HEK293 (cell line): ENCODE measurements around the gene FBXL7.

Source experiments
- CTCF ChIA-PET: fragments of 350-600 bp; formaldehyde crosslinking; extraction: SDS; loops from one replicate; lab custom pipeline; 2021; ENCODE audit warnings: antibody characterized with exemption; lab: Yijun Ruan, JAX
- POLR2A ChIA-PET: fragments of 300-600 bp; formaldehyde crosslinking; extraction: SDS; loops from one replicate; lab custom pipeline; 2020; ENCODE audit warnings: antibody characterized with exemption, inconsistent platforms; lab: Yijun Ruan, JAX
- H3K27ac ChIP-seq: fragments of 200-500 bp; sonication (Bioruptor generic); 2 replicates; pipeline ENCODE4 v1.5.1; 2014; ENCODE audit warnings: low read depth, low read length, control low read depth, inconsistent platforms; ENCODE audit errors: extremely low read depth
- H3K36me3 ChIP-seq, 2 experiments: fragments of 200-500 bp in 1 of 2; sonication (Bioruptor generic) in 1 of 2; 1 replicate in 1 of 2; 2 replicates in 1 of 2; pipeline ENCODE4 v1.5.1; 2014 to 2017; ENCODE audit warnings: inconsistent platforms in 2 of 2, low read length in 2 of 2; ENCODE audit not compliant: control insufficient read depth in 2 of 2, insufficient read depth in 1 of 2
- H3K4me1 ChIP-seq: fragments of 200-500 bp; sonication (Bioruptor generic); 2 replicates; pipeline ENCODE4 v1.5.1; 2014; ENCODE audit warnings: mild to moderate bottlenecking, low read length, inconsistent platforms; ENCODE audit not compliant: control insufficient read depth, insufficient read depth
- H3K4me3 ChIP-seq: 2 replicates; pipeline ENCODE4 v1.5.1; 2011; ENCODE audit warnings: low read depth, mild to moderate bottlenecking, control low read depth, low read length, moderate library complexity
- H3K9me3 ChIP-seq: fragments of 200-500 bp; sonication (Bioruptor generic); 2 replicates; pipeline ENCODE4 v1.5.1; 2014; ENCODE audit warnings: low read depth, low read length, inconsistent platforms; ENCODE audit not compliant: control insufficient read depth, insufficient read depth
- BCL11A ChIP-seq: fragments of 450-650 bp; formaldehyde crosslinking; IDR thresholded peaks from 2 replicates; pipeline ENCODE4 v1.5.1; 2016; ENCODE audit warnings: low read depth, missing biosample characterization, missing genetic modification characterization
- BCL11B ChIP-seq: fragments of 450-650 bp; formaldehyde crosslinking; IDR thresholded peaks from 2 replicates; pipeline ENCODE4 v1.5.1; 2016; ENCODE audit warnings: low read depth, missing biosample characterization, missing genetic modification characterization
- GFI1B ChIP-seq: fragments of 450-650 bp; formaldehyde crosslinking; IDR thresholded peaks from 2 replicates; pipeline ENCODE4 v1.5.1; 2016; ENCODE audit warnings: missing biosample characterization, missing genetic modification characterization
- HOXA7 ChIP-seq: sonication (generic); formaldehyde crosslinking; IDR thresholded peaks from 2 replicates; pipeline ENCODE4 v1.8.1; 2022; ENCODE audit warnings: missing genetic modification reagents, borderline replicate concordance
- IKZF3 ChIP-seq: fragments of 450-650 bp; IDR thresholded peaks from 2 replicates; pipeline ENCODE4 v1.5.0; 2018; ENCODE audit warnings: missing biosample characterization, mild to moderate bottlenecking, missing genetic modification characterization, moderate library complexity
- KLF7 ChIP-seq: fragments of 450-650 bp; formaldehyde crosslinking; IDR thresholded peaks from 2 replicates; pipeline ENCODE4 v1.5.1; 2016; ENCODE audit warnings: missing biosample characterization, missing genetic modification characterization, borderline replicate concordance
- KLF9 ChIP-seq: fragments of 450-650 bp; formaldehyde crosslinking; IDR thresholded peaks from 2 replicates; pipeline ENCODE4 v1.5.1; 2016; ENCODE audit warnings: missing biosample characterization, missing genetic modification characterization, low read depth
- SETDB1 ChIP-seq: IDR thresholded peaks from one replicate; pipeline ENCODE4 v1.6.1; 2017; ENCODE audit warnings: mild to moderate bottlenecking, low read length, moderate library complexity, mixed read lengths; ENCODE audit not compliant: insufficient read length
- SP7 ChIP-seq: fragments of 450-650 bp; formaldehyde crosslinking; IDR thresholded peaks from 2 replicates; pipeline ENCODE4 v1.5.1; 2016; ENCODE audit warnings: missing biosample characterization, missing genetic modification characterization
- ZBTB21 ChIP-seq: fragments of 450-650 bp; formaldehyde crosslinking; IDR thresholded peaks from 2 replicates; pipeline ENCODE4 v1.5.1; 2017; ENCODE audit warnings: missing biosample characterization, missing genetic modification characterization
- ZFP3 ChIP-seq: fragments of 450-650 bp; formaldehyde crosslinking; IDR thresholded peaks from 2 replicates; pipeline ENCODE4 v1.5.1; 2016; ENCODE audit warnings: low read depth, missing biosample characterization, missing genetic modification characterization
- ZNF138 ChIP-seq: fragments of 450-650 bp; formaldehyde crosslinking; IDR thresholded peaks from 2 replicates; pipeline ENCODE4 v1.5.1; 2016; ENCODE audit warnings: missing biosample characterization, missing genetic modification characterization, borderline replicate concordance
- ZNF140 ChIP-seq: fragments of 450-650 bp; formaldehyde crosslinking; IDR thresholded peaks from 2 replicates; pipeline ENCODE4 v1.5.1; 2016; ENCODE audit warnings: missing biosample characterization, missing genetic modification characterization
- ZNF146 ChIP-seq: fragments of 450-650 bp; formaldehyde crosslinking; IDR thresholded peaks from 2 replicates; pipeline ENCODE4 v1.5.1; 2016; ENCODE audit warnings: missing biosample characterization, missing genetic modification characterization
- ZNF157 ChIP-seq: fragments of 450-650 bp; formaldehyde crosslinking; IDR thresholded peaks from 2 replicates; pipeline ENCODE4 v1.5.1; 2016; ENCODE audit warnings: missing biosample characterization, missing genetic modification characterization
- ZNF175 ChIP-seq: fragments of 450-650 bp; formaldehyde crosslinking; IDR thresholded peaks from 2 replicates; pipeline ENCODE4 v1.5.1; 2016; ENCODE audit warnings: missing biosample characterization, missing genetic modification characterization
- ZNF311 ChIP-seq: fragments of 450-650 bp; formaldehyde crosslinking; IDR thresholded peaks from 2 replicates; pipeline ENCODE4 v1.5.1; 2017; ENCODE audit warnings: missing biosample characterization, missing genetic modification characterization, borderline replicate concordance
- ZNF350 ChIP-seq: fragments of 450-650 bp; formaldehyde crosslinking; IDR thresholded peaks from 2 replicates; pipeline ENCODE4 v1.5.0; 2017; ENCODE audit warnings: missing biosample characterization, mild to moderate bottlenecking, missing genetic modification characterization
- ZNF354C ChIP-seq: fragments of 450-650 bp; formaldehyde crosslinking; IDR thresholded peaks from 2 replicates; pipeline ENCODE4 v1.5.1; 2016; ENCODE audit warnings: missing biosample characterization, missing genetic modification characterization, low read depth, borderline replicate concordance
- ZNF473 ChIP-seq: fragments of 450-650 bp; formaldehyde crosslinking; IDR thresholded peaks from 2 replicates; pipeline ENCODE4 v1.5.1; 2017; ENCODE audit warnings: missing biosample characterization, missing genetic modification characterization
- ZNF48 ChIP-seq: fragments of 450-650 bp; formaldehyde crosslinking; IDR thresholded peaks from 2 replicates; pipeline ENCODE4 v1.5.1; 2016; ENCODE audit warnings: missing biosample characterization, missing genetic modification characterization
- ZNF585B ChIP-seq: fragments of 450-650 bp; formaldehyde crosslinking; IDR thresholded peaks from 2 replicates; pipeline ENCODE4 v1.5.1; 2016; ENCODE audit warnings: missing biosample characterization, missing genetic modification characterization
- ZNF621 ChIP-seq: fragments of 450-650 bp; formaldehyde crosslinking; IDR thresholded peaks from 2 replicates; pipeline ENCODE4 v1.5.1; 2017; ENCODE audit warnings: missing biosample characterization, missing genetic modification characterization
- ZNF701 ChIP-seq: fragments of 450-650 bp; formaldehyde crosslinking; IDR thresholded peaks from 2 replicates; pipeline ENCODE4 v1.5.1; 2016; ENCODE audit warnings: missing biosample characterization, missing genetic modification characterization
- ZNF776 ChIP-seq: fragments of 450-650 bp; formaldehyde crosslinking; IDR thresholded peaks from 2 replicates; pipeline ENCODE4 v1.5.0; 2017; ENCODE audit warnings: missing biosample characterization, missing genetic modification characterization, borderline replicate concordance
- ZNF777 ChIP-seq: fragments of 450-650 bp; formaldehyde crosslinking; IDR thresholded peaks from 2 replicates; pipeline ENCODE4 v1.5.1; 2017; ENCODE audit warnings: missing biosample characterization, missing genetic modification characterization, borderline replicate concordance
- ZSCAN23 ChIP-seq: fragments of 450-650 bp; formaldehyde crosslinking; IDR thresholded peaks from 2 replicates; pipeline ENCODE4 v1.5.1; 2016; ENCODE audit warnings: missing biosample characterization, missing genetic modification characterization
- TF ChIP-seq, protein P1 (sequence below): fragments of 450-650 bp; formaldehyde crosslinking; IDR thresholded peaks from 2 replicates; pipeline ENCODE4 v1.5.1; 2016; ENCODE audit warnings: missing biosample characterization, missing genetic modification characterization
- TF ChIP-seq, protein P2 (sequence below): fragments of 450-650 bp; formaldehyde crosslinking; IDR thresholded peaks from 2 replicates; pipeline ENCODE4 v1.5.1; 2016; ENCODE audit warnings: missing biosample characterization, missing genetic modification characterization
- TF ChIP-seq, protein P3 (sequence below): fragments of 450-650 bp; formaldehyde crosslinking; IDR thresholded peaks from 2 replicates; pipeline ENCODE4 v1.5.0; 2017; ENCODE audit warnings: missing biosample characterization, missing genetic modification characterization, borderline replicate concordance

The FBXL7 gene

DNA sequence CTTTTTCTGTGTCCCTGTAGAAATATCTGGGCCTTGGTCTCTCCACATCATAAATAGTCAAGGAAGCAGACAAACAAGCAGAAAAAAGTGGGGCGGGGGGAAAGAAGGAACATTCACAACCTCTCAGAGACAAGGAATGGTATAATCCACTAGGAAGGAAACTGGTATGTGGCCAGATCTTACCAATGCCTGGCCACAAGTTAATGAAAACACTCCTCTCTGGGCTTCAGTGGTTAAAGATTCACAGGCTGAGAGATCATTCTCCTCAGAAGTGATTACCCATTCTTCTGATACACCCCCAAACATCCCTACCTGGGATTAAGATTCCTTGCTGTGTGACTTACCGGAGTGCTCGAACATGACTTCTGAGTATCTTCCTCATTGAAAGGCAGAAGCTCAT lies 389.0 kb downstream of the FBXL7 start:
- Histone ChIP-seq H3K4me1 (no peaks in the 10 kb centered on the region), H3K9me3 (no peaks in the 10 kb centered on the region; the same call in 1 of the 2 replicates), H3K27ac (no peak overlapping the region), H3K4me3 (no peak overlapping the region), H3K36me3 (no peaks in the 10 kb centered on the region)
- CTCF ChIA-PET, result interaction anchor here (0.5 to 0.6 kb wide), 2 partner anchors 9 to 272 kb away, joined by 3 read pairs; no protein-coding TSS in a partner anchor
- TF ChIP-seq ZNF140 (no peak), ZBTB21 (tag by site-specific recombination) (no peak), ZNF776 (no peak), ZNF146 (tag by site-specific recombination) (no peak), ZNF311 (tag by site-specific recombination) (no peak), KLF9 (no peak), ZNF175 (tag by site-specific recombination) (no peak), IKZF3 (tag by site-specific recombination) (no peak), ZNF157 (tag by site-specific recombination) (no peak), KLF7 (tag by site-specific recombination) (no peak), SP7 (tag by site-specific recombination) (no peak), BCL11B (tag by site-specific recombination) (no peak), BCL11A (tag by site-specific recombination) (no peak), ZNF621 (tag by site-specific recombination) (no peak)
- POLR2A ChIA-PET, result no interaction called here

DNA sequence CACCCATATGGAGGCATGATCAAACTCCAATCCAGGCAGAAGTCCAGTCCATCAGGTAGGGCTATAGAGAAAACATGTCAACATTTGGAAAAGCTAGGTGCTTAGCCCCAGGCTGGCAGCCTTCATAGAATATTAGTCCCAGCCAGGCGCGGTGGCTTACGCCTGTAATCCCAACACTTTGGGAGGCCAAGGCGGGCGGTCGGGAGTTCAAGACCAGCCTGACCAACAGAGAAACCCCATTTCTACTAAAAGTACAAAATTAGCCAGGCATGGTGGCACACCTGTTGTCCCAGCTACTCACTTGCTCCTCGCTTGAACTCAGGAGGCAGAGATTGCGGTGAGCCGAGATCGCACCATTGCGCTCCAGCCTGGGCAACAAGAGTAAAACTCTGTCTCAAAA lies 393.9 kb downstream of the FBXL7 start:
- no peak overlapping the region for H3K27ac ChIP-seq
- TF ChIP-seq SETDB1 (no peak), ZNF48 (tag by site-specific recombination) (no peak), ZNF621 (tag by site-specific recombination) (no peak), ZFP3 (tag by site-specific recombination) (no peak), ZNF146 (tag by site-specific recombination) (no peak), ZNF776 (no peak), ZSCAN23 (tag by site-specific recombination) (no peak)
- TF ChIP-seq, protein P1, sequence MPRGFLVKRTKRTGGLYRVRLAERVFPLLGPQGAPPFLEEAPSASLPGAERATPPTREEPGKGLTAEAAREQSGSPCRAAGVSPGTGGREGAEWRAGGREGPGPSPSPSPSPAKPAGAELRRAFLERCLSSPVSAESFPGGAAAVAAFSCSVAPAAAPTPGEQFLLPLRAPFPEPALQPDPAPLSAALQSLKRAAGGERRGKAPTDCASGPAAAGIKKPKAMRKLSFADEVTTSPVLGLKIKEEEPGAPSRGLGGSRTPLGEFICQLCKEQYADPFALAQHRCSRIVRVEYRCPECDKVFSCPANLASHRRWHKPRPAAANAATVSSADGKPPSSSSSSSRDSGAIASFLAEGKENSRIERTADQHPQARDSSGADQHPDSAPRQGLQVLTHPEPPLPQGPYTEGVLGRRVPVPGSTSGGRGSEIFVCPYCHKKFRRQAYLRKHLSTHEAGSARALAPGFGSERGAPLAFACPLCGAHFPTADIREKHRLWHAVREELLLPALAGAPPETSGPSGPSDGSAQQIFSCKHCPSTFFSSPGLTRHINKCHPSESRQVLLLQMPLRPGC (tag by site-specific recombination), result no peak
- TF ChIP-seq, protein P2, sequence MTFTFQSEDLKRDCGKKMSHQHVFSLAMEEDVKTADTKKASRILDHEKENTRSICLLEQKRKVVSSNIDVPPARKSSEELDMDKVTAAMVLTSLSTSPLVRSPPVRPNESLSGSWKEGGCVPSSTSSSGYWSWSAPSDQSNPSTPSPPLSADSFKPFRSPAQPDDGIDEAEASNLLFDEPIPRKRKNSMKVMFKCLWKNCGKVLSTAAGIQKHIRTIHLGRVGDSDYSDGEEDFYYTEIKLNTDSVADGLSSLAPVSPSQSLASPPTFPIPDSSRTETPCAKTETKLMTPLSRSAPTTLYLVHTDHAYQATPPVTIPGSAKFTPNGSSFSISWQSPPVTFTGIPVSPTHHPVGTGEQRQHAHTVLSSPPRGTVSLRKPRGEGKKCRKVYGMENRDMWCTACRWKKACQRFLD, result no peak
- POLR2A ChIA-PET, result no interaction called here
- H3K9me3 ChIP-seq, result no peaks in the 10 kb centered on the region
- no peaks in the 10 kb centered on the region for H3K36me3 ChIP-seq
- H3K4me3 ChIP-seq, result no peak overlapping the region
- CTCF ChIA-PET, result no interaction called here
- H3K4me1 ChIP-seq, result no peaks in the 10 kb centered on the region

DNA sequence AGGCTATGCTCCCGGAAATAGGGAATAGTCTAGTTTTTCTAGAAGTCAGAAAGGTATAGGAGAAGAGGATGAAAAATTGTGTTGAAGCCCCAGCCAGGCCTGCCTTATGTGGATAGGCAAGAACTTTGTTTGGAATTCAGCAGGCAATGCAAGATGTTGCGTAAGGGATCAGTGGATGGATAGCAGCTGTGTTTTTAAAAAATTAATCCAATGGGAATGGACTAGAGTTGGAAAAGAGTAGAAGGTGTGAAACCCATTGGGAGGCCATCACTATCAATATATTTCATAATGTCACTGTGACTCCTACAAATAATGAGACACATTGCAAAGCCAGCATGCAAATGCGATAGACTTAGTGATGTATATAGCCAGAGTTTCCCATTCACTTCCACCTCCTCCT lies 397.7 kb downstream of the FBXL7 start:
- Histone ChIP-seq H3K9me3 (no peaks in the 10 kb centered on the region), H3K27ac (no peak overlapping the region), H3K4me1 (no peaks in the 10 kb centered on the region), H3K4me3 (no peak overlapping the region), H3K36me3 (no peaks in the 10 kb centered on the region)
- ChIA-PET CTCF (interaction anchor here (0.5 kb wide), 1 partner anchor 1971 kb away, joined by 5 read pairs; no protein-coding TSS in a partner anchor), POLR2A (no interaction called here)
- no peak for TF ChIP-seq ZNF473 (tag by site-specific recombination)
- no peak for TF ChIP-seq ZNF354C (tag by site-specific recombination)
- TF ChIP-seq ZNF585B (tag by site-specific recombination), result no peak
- TF ChIP-seq KLF9, result no peak
- no peak for TF ChIP-seq ZNF138 (tag by site-specific recombination)
- TF ChIP-seq GFI1B (tag by site-specific recombination), result no peak
- no peak for TF ChIP-seq ZNF175 (tag by site-specific recombination)
- TF ChIP-seq ZNF701, result no peak
- no peak for TF ChIP-seq HOXA7 (CRISPR knock-in tag)
- no peak for TF ChIP-seq ZNF777 (tag by site-specific recombination)
- TF ChIP-seq, protein P3, sequence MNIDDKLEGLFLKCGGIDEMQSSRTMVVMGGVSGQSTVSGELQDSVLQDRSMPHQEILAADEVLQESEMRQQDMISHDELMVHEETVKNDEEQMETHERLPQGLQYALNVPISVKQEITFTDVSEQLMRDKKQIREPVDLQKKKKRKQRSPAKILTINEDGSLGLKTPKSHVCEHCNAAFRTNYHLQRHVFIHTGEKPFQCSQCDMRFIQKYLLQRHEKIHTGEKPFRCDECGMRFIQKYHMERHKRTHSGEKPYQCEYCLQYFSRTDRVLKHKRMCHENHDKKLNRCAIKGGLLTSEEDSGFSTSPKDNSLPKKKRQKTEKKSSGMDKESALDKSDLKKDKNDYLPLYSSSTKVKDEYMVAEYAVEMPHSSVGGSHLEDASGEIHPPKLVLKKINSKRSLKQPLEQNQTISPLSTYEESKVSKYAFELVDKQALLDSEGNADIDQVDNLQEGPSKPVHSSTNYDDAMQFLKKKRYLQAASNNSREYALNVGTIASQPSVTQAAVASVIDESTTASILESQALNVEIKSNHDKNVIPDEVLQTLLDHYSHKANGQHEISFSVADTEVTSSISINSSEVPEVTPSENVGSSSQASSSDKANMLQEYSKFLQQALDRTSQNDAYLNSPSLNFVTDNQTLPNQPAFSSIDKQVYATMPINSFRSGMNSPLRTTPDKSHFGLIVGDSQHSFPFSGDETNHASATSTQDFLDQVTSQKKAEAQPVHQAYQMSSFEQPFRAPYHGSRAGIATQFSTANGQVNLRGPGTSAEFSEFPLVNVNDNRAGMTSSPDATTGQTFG (tag by site-specific recombination), result no peak
- no peak for TF ChIP-seq ZNF350 (tag by site-specific recombination)
